Testis (tissue), 3 donors: ENCODE results near the gene ZNF639. TPM values are rescaled to one million over a fixed set of nuclear protein-coding genes. Genes with fewer than 3 reads are reported as not detected.
A peak's percentile ranks its signal among the peaks of the same experiment; 100 is the strongest.
"Not testable (repeated sequence)": the region's sequence is repeated elsewhere in the genome, so short reads cannot be mapped to it uniquely, and the experiment has no call there.

ENCODE experiments used
- DNase-seq: peaks from one replicate; pipeline ENCODE4 v3.0.0-alpha.2; 2019
- H3K27ac ChIP-seq, 2 donors: fragments of 200-600 bp; sonication (generic); one replicate each; pipeline ENCODE4 v1.5.1; 2019
- H3K27me3 ChIP-seq: fragments of 200-600 bp; sonication (generic); one replicate; pipeline ENCODE4 v1.5.1; 2019
- H3K36me3 ChIP-seq: fragments of 200-600 bp; sonication (generic); one replicate; pipeline ENCODE4 v1.5.1; 2017; ENCODE audit warnings: low read depth; ENCODE audit errors: missing control alignments
- H3K4me1 ChIP-seq: fragments of 200-600 bp; sonication (generic); one replicate; pipeline ENCODE4 v1.5.1; 2019
- H3K4me3 ChIP-seq, 2 donors: fragments of 200-600 bp; sonication (generic); one replicate each; pipeline ENCODE4 v1.5.1; 2017 to 2019
- H3K9me3 ChIP-seq: fragments of 200-600 bp; sonication (generic); one replicate; pipeline ENCODE4 v1.5.1; 2017
- POLR2A ChIP-seq: fragments of 450-650 bp; IDR thresholded peaks from one replicate; pipeline ENCODE4 v1.6.1; 2017; ENCODE audit warnings: antibody characterized with exemption, mild to moderate bottlenecking, moderate library complexity
- WGBS, 2 donors: methylation state at CpG; one replicate each; pipeline ENCODE4 v1.1.5; 2018; 5-methylcytosine and 5-hydroxymethylcytosine counted together
- intact Hi-C: fragments of 100-400 bp; cut with DNase I; formaldehyde crosslinking; loops from one replicate; pipeline ENCODE4 v1.15.1; 2023; ENCODE audit warnings: low total_unique reads
- polyA plus RNA-seq: library from polyadenylated mRNA; stranded (reverse); fragments of 350-450 nt; fragmentation: Illumina TruSeq; extraction: RNeasy Lipid Tissue Mini Kit (QIAGEN cat#74804); gene quantifications from one replicate; pipeline ENCODE4 v1.2.3, GENCODE V29; 2014; ENCODE audit warnings: low read depth, low replicate concordance; ENCODE audit not compliant: insufficient read depth
- total RNA-seq, 2 donors: library from RNA; depleted of rRNA; stranded (reverse); fragments of >200 nt; gene quantifications; one replicate each; pipeline ENCODE4 v1.2.3, GENCODE V29; 2016
- TF ChIP-seq, protein P1 (sequence below), 3 experiments: fragments of 450-650 bp in 2 of 3; fragments of 200-600 bp in 1 of 3; sonication (generic) in 1 of 3; IDR thresholded peaks; one replicate each; pipeline ENCODE4 v1.5.1; 2016 to 2019; ENCODE audit warnings: antibody characterized with exemption in 3 of 3, mild to moderate bottlenecking in 2 of 3, moderate library complexity in 1 of 3

ZNF639 gene
- total and polyA plus RNA-seq, 3 donors from 2014 or later, result 29.3 to 37.6 (median 36.7) TPM

DNA sequence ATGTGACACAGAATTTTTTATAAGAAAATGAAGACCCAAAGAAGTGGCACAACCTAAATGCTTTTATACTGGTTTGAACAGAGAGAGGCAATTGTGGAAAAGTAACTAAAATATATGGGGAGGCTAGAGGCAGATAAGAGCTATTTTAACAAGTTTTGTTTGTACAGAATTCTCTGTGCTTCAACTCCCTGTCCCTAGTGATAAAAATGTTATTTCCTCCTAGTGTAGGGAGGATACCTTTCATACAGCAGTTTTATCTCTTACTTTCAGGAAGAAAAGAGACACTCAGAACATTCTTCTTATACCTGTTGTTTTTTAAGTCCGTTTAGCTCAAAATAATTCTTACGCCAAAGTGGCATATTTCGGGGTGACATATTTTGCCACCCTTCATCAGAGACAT, 21.2 kb upstream of the ZNF639 start:
- intact Hi-C loops, result no loop called here
- no peak for TF ChIP-seq POLR2A
- TF ChIP-seq, protein P1, sequence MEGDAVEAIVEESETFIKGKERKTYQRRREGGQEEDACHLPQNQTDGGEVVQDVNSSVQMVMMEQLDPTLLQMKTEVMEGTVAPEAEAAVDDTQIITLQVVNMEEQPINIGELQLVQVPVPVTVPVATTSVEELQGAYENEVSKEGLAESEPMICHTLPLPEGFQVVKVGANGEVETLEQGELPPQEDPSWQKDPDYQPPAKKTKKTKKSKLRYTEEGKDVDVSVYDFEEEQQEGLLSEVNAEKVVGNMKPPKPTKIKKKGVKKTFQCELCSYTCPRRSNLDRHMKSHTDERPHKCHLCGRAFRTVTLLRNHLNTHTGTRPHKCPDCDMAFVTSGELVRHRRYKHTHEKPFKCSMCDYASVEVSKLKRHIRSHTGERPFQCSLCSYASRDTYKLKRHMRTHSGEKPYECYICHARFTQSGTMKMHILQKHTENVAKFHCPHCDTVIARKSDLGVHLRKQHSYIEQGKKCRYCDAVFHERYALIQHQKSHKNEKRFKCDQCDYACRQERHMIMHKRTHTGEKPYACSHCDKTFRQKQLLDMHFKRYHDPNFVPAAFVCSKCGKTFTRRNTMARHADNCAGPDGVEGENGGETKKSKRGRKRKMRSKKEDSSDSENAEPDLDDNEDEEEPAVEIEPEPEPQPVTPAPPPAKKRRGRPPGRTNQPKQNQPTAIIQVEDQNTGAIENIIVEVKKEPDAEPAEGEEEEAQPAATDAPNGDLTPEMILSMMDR (IDR thresholded peaks at IDR 0.05), result no peak

DNA sequence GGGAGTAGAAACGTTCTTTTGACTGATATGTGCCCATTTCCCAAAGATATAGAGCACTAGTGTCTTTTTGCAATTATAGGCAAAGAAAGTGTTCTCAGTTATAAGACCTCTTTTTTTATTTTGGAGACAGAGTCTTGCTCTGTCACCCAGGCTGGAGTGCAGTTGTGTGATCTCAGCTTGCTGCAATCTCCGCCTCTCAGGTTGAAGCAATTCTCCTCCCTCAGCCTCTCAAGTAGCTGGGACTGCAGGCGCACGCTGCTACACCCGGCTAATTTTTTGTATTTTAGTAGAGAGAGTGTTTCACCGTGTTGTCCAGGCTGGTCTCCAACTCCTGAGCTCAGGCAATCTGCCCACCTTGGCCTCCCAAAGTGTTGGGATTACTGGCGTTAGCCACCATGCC, 20.7 kb upstream of the ZNF639 start:
- Histone ChIP-seq H3K36me3 (no peaks in the 10 kb centered on the region), H3K27me3 (no peaks in the 10 kb centered on the region), H3K27ac (peak overlapping the region in 1 of 2 donors; percentile 35), H3K9me3 (no peaks in the 10 kb centered on the region), H3K4me1 (no peaks in the 10 kb centered on the region), H3K4me3 (no peak overlapping the region)
- intact Hi-C loops, result no loop called here
- WGBS, 2 donors, result 69 to 70% methylated on average over 7 of the region's 7 CpGs
- DNase-seq, result no peak
- no peak for TF ChIP-seq POLR2A
- TF ChIP-seq, protein P1 (IDR thresholded peaks at IDR 0.05), result no peak

More for the DNA sequence above, 21.2 kb upstream of the ZNF639 start:
- WGBS, 2 donors, result 39 to 56% methylated on average over 3 of the region's 3 CpGs
- no peak for DNase-seq
- H3K27ac ChIP-seq, result no peak overlapping the region
- no peak overlapping the region for H3K4me3 ChIP-seq
- H3K27me3 ChIP-seq, result no peaks in the 10 kb centered on the region
- no peaks in the 10 kb centered on the region for H3K9me3 ChIP-seq
- no peaks in the 10 kb centered on the region for H3K4me1 ChIP-seq
- H3K36me3 ChIP-seq, result no peaks in the 10 kb centered on the region

DNA sequence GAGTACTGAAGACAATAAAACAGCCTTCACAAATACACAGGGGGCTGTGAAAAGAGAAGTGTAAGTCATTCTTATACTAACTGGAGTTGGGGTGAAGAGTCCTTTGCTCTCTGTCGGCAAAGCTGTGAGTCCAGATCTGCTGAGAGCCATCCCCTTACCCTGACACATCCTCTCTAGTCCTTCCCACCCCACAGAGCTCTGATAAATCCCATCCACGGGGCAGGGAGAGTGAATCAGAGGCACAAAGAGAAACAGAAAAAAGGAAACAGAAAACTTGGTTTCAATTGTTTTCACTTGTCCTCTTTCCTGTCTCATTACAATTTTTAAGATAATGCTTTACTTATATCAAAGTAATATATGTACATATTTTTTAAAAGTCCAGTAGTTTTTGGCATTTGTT, 18.2 kb upstream of the ZNF639 start:
- no peak for DNase-seq
- Histone ChIP-seq H3K27ac (no peak overlapping the region), H3K4me1 (no peaks in the 10 kb centered on the region), H3K27me3 (no peaks in the 10 kb centered on the region), H3K4me3 (no peak overlapping the region), H3K36me3 (no peaks in the 10 kb centered on the region), H3K9me3 (no peaks in the 10 kb centered on the region)
- WGBS, 2 donors, result 24 to 33% methylated on average over 2 of the region's 2 CpGs
- no peak for TF ChIP-seq POLR2A
- TF ChIP-seq, protein P1 (IDR thresholded peaks at IDR 0.05), result no peak
- intact Hi-C loops, result no loop called here

DNA sequence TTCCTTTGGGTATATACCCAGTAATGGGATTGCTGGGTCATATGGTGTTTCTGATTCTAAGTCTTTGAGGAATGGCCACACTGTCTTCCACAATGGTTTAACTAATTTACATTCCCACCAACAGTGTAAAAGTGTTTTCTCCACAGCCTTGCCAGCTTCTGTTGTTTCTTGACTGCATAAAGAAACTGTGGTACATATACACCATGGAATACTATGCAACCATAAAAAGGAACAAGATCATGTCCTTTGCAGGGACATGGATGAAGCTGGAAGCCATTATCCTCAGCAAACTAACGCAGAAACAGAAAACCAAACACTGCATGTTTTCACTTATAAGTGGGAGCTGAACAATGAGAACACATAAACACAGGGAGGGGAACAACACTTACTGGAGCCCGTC, 15.5 kb upstream of the ZNF639 start:
- H3K27me3 ChIP-seq, H3K4me3 ChIP-seq, H3K36me3 ChIP-seq, DNase-seq, intact Hi-C loops, H3K27ac ChIP-seq, H3K4me1 ChIP-seq, H3K9me3 ChIP-seq: not testable (repeated sequence)
- WGBS, 2 donors, result 63 to 71% methylated on average over 2 of the region's 2 CpGs

- no peaks in the 10 kb centered on the region for H3K27me3 ChIP-seq
- H3K27ac ChIP-seq, result peak overlapping the region in 1 of 2 donors; percentile 9
- TF ChIP-seq POLR2A, result no peak
- TF ChIP-seq, protein P1 (IDR thresholded peaks at IDR 0.05), result no peak
- H3K4me1 ChIP-seq, result no peaks in the 10 kb centered on the region
- H3K9me3 ChIP-seq, result no peaks in the 10 kb centered on the region
- intact Hi-C loops, result no loop called here
- no peak for DNase-seq
- no peaks in the 10 kb centered on the region for H3K36me3 ChIP-seq
- no peak overlapping the region for H3K4me3 ChIP-seq
These were observed 14.8 kb upstream of the ZNF639 start for GRCh38 chr3:179308001-179308400.
